HG03442 (cell line): ENCODE results near the gene RAVER1.
A peak's percentile ranks its signal among the peaks of the same experiment; 100 is the strongest.

Source experiments
- ATAC-seq: cut with Tn5 transposase; IDR thresholded peaks from one replicate; pipeline ENCODE4 v1.9.1; 2021; ENCODE audit warnings: mild to moderate bottlenecking, moderate library complexity; ENCODE audit not compliant: unreplicated experiment

RAVER1 gene

DNA sequence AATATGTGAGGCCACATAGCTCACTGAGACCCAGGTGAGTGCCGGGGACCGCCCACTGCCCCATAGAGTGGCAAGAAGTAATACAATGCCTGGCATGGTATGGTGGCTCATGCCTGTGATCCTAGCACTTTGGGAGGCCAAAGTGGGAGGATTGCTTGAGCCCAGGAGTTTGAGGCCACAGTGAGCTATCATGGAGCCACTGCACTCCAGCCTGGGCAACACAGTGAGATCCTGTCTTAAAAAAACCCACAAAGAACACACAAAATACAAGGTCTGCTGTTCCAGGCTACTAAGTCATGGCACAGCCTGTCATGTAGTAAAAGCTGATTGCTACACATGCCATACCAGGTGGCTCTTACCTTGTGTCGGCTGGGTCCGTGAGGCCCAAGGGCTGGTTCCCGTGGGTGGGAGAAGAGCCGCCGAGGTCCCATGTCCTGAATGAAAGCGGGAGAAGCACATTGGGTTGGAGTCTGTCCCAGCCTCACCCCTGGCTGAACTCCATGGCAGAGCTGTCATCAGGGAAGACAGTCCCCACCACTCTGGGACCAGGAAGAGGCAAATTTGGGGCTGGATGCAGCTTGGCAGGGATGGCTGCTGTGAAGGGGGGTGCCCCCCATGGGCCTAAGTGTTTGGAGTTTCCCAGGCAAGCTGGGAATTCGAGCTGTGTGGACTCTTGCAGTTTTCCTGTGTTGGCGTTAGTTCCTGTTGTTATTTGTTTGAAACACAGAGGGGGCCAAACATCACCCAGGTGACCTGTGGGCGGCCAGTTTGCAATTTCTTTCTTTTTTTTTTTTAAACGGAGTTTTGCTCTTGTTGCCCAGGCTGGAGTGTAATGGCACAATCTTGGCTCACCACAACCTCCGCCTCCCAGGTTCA lies 14.3 kb downstream of the RAVER1 start:
- ATAC-seq: no peak

DNA sequence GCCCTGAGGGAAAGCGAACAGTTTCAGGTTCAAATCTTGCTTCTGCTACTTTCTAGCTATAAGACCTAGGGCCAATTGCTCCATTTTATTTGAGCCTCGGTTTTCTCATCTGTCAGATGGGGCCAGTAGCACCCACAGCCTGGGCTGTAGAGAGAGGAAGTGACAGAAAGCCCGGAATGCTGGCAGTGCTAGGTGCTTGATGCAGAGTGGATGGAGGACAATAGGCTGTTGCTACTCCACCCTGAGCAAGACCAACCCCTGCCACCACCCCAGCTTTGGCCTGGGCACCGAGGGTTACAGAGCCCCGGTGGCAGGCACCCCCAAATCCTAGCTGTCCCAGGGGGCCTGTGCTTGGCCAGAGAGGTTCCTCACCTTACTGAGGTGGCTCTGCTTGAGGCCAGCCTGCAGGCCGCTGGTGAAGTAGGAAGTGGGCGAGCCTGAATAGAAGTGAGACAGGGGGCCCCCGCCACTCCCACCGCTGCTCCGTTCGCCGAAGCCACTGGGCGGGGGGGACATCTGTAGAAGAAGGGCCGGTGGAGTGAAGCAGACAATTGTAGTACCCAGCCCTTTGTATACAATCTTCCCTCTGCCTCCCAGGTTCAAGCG lies 15.4 kb downstream of the RAVER1 start:
- ATAC-seq: no peak

DNA sequence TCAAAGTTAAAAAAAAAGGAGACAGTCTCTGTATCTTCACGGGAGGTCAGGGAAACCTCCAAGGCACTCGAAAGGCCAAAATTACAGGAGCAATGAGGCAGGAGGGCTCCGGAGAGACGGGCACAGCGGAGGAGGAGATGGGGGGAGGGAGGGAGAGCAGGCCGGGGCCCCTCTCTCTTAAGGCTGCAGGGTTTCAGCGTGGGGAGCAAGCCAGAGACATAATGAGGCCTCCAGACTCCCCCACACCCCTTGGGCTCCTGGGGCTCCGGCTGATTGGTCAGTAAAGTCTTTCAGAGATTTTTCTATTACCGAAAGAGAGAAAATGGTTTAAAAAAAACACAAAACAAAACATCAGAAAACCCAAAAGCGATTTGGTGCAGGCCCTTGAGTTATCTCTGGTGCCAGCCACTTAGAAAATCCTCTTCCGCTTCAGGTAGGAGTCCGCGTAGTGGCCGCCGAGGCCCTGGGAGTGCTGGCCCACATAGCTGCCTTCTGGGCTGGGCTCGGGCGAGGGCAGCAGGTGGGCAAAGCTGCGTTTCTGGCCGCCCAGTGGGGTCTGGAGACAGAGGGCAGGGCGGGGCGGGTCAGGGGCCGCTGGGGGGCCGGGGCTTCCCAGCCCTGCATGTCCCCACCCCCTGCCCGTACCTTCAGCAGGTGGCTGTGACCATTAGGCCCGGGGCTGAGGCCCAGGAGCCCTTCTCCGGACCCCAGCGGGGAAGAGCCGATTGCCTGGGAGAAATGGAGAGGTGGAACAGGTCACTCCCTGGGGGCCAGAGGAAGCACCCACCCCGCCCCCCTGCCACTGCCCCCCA lies 16.1 kb downstream of the RAVER1 start:
- ATAC-seq: no peak

DNA sequence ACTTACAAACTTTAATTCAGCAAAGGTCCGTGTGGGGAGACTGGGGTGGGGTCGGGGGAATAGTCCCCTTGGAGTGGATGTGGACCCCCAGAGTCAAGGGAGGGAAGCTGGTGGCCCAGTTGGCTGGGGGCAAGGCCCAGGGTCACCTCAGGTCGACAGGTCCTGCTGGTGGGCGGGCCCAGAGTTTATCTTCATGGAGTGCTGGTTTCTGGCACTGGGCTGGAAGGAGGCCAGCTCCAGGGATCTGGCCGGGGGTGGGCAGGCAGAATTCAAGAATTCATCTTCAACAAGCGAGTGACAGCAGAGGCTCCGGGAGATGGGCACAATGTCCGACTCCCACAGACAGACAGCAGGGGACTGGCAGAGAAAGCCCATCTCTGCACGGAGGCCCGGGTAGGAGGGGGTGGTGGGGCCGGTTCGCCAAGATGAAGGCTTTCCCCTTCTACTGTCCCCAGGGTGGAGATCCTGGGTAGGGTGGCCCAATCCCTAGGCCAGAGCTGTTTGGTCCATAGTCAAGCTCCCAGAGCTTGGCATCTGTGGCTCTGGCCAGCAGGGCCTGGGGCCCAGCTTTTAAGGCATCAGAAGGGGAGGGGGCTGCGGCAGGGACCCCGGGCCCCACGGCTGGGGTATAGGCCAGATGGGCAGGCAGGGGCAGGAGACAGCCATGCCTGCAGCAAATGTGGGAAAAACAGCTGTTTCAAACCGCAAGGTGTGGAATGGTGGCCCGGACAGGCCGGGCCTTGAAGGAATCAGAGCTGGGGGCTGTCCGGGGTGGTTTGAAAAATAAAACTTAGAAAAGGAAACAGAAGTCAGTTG lies 16.9 kb downstream of the RAVER1 start:
- ATAC-seq: no peak

DNA sequence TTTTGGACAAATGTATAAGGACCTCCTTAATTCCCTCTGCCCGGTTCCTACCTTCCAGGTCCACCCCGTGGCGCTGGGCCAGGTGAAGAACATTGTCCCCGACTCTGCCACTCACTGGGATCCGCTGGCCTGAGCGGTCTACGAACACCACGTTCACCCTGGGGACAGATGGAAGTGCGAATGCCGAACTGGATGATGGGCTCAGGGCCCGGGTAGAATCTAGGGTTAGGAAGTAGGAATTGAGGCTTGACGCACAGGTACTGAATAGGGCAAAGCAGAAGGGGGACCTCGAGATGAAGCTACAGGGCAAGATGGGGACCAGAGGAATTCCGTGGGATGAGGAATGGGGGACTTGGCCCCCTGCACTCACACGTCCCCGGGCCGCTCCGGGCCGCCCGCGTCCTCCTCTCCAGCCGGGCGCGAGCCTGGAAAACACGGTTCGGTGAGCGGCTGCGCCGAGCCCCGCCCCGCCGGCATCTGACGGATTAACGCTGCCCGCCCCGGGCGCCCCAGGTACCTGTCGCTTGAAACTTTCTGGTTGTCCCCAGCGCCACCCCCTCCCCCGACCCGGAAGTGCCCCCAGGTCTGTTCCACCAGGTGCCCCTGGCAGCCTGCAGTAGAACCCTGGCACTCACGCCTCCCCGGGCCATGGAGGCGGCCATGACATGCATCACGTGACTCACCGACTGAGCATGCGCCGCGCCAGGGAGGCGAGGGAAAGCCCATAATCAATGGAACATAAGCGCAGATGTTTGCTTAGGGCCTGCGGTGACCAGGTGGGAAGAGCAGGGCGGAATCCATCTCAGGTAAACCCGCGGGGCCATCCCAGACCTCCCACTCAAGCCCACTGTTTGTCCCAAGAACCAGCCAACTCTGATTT lies 17.8 kb downstream of the RAVER1 start, which contains the start of gene FDX2:
Gene FDX2 (minus strand): TSS at position 681 of the 880 bp plus-strand sequence. CDS start 19 bp downstream, at position 662.
- peak; percentile 67 for ATAC-seq

DNA sequence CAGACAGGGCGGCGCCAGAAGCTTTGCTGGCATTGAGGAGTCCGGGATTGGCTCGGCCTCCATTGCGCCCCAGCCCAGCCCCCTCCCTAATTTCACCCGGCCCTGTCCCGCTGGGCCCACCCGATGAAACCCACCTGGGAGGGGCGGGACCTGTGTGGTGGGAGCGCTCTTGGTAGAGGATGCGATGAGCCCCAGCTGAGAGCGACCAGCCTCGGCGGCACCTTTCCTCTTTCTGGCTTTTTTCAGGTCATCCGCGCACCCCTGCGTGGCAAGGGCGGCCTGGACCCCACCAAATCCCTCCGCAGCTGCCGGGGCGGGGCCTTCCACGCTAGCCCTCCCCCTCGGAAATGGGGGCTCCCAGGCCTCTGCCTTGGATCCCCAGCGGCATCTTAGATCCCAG lies 23.9 kb downstream of the RAVER1 start, which contains the start of gene ZGLP1:
Gene ZGLP1 (minus strand): TSS at position 393 of the 400 bp plus-strand sequence.
- no peak for ATAC-seq

DNA sequence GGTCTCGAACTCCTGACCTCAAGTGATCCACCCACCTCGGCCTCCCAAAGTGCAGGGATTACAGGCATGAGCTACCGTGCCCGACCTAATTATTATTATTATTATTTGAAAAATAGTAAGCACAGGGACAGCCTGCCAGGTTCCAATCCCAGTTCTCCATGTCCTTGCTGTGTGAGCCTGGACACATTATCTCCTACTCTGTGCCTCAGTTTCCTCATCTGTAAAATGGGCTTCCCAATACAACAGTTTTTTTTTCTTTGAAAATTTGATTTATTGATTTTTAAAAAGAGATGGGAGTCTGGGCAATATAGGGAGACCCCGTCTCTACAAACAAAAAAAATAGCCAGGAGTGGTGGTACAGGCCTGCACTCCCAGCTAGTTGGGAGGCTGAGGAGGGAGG lies 27.0 kb downstream of the RAVER1 start:
- ATAC-seq: no peak

DNA sequence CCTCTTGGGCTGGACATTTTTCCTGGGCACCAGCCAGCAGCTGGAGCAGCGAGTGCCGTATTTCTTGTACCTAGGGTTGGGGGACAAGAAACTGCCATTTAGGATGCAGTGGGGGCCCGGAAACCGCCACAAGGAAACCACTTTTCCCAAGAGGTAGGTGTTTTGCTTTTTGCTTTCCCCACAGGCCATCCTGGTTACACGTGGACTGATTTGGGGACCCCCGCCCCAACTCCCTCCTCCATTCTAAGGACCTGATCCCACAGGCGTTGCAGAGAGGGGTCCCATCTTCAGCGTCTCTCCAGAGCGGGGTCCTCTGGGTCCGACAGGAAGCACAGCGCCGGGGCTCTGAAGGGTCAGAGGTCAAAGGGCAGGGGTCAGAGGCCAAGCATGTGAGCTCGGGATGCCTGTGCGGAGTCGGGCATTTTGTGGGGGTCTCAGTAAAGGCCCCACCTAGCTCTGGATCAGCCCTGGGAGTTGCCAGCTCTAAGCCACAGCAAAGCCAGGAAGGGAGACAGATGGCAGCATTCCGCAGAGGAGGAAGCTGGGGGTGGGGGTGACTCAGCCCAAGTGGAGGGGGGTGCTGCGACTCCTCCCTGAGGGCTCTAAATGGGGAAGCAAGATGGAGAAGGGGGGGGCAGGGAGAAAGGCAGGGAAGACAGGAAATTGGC lies 28.1 kb downstream of the RAVER1 start:
- ATAC-seq: no peak

DNA sequence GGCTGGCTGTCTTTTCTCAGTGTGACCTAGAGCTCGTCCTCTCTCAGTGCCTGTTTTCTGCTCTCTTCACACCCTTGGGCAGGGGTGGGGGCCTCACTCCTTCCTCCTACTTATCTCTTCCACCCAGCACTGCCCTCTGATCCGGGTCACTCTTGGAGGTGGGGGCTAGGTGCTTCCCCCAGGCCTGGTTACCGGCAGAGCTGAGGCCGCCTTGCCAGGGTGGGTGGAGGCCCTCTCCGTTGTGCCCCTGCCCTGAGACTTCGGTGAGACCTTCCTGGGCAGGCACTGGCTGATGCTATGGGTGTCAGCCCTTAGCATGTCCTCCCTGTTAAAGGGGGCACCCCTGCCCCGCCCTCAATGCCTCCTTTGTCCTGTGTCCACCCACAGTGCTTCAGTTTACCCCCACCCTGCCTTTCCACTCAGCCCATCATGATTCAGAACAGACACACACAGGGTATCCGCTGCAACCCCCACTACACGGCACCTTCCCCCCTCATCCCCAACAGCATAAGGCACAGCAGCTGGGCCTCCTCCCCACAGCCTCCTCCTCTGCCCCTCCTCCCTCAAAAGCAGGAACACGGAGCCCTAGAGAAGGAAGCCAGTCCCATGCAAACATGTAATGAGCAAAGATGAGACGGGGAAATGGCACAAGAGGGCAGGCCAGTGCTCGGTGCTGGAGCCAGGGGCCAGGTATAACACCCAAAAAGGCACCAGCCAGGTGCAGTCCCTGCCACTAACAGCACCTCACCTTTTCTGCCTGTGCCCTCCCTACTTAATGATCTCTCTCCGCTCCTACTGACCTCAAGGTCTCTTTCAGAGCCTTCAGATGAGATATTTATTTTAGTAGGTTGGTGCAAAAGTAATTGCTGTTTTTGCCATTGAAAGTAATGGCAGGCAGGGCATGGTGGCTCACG lies 33.5 kb downstream of the RAVER1 start:
- ATAC-seq: no peak

DNA sequence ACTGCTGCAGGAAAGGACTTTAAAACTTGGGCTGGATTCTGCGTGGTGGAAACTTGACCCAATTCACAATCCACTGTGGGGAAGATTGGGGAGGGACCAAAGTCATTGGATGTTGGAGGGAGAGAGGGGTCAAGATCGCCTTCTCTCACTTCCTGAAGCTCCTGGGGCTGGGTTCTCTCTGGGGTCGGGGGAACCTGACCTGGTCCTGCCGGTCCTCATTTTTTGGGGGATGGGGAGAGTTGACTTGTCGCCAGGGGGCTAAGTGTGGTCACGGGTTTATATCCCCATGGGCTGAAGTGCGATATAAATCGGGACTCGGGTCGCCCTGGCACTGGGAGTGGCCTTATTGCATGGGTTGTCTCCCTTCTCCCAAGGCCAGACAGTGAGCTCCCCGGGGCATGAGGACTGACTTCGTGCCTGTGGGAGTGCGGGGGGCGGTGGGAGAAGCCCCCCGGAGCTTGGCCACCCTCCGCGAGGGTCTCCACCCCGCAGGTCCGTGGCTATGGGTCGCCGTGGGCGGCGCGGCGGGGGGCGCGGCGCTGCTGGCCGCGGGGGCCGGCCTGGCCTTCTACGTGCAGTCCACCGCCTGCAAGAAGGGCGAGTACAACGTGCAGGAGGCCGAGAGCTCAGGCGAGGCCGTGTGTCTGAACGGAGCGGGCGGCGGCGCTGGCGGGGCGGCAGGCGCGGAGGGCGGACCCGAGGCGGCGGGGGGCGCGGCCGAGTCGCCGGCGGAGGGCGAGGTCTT lies 37.3 kb downstream of the RAVER1 start:
- no peak for ATAC-seq

DNA sequence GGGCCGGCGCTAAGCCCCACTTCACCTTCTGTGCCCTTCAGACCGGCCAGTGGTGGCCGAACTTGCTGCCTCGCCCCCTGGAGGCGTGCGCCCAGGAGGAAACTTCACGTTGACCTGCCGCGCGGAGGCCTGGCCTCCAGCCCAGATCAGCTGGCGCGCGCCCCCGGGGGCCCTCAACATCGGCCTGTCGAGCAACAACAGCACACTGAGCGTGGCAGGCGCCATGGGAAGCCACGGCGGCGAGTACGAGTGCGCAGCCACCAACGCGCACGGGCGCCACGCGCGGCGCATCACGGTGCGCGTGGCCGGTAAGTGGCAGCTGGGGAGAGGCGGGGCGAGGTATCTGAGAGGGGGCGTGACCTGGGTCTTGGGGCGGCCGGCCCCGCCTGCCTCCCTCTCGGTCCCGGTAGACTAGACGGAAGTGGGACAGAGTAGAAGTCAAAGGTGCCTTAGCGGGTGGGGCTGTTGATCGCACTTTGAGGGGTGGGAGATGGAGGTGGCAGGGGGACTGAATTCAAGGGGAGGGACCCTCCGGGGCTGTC lies 38.0 kb downstream of the RAVER1 start:
- no peak for ATAC-seq

DNA sequence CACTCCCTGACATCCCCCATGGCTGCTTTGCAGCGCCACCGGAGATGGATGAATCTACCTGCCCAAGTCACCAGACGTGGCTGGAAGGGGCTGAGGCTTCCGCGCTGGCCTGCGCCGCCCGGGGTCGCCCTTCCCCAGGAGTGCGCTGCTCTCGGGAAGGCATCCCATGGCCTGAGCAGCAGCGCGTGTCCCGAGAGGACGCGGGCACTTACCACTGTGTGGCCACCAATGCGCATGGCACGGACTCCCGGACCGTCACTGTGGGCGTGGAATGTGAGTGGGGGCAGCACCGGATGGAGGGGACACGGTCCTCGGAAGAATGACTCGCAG lies 39.0 kb downstream of the RAVER1 start:
- ATAC-seq: no peak

DNA sequence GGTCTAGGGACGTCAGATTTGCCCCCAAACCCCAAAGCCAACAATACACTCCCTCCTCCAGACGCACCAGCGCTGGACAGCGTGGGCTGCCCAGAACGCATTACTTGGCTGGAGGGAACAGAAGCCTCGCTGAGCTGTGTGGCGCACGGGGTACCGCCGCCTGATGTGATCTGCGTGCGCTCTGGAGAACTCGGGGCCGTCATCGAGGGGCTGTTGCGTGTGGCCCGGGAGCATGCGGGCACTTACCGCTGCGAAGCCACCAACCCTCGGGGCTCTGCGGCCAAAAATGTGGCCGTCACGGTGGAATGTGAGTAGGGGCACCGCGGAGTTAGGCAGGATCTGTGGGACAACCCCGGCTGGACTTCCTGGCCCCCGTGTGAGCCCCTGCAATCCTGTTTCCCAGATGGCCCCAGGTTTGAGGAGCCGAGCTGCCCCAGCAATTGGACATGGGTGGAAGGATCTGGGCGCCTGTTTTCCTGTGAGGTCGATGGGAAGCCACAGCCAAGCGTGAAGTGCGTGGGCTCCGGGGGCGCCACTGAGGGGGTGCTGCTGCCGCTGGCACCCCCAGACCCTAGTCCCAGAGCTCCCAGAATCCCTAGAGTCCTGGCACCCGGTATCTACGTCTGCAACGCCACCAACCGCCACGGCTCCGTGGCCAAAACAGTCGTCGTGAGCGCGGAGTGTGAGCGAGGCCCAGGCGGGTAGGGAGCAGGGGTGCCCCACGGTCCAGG lies 39.5 kb downstream of the RAVER1 start:
- ATAC-seq: no peak

DNA sequence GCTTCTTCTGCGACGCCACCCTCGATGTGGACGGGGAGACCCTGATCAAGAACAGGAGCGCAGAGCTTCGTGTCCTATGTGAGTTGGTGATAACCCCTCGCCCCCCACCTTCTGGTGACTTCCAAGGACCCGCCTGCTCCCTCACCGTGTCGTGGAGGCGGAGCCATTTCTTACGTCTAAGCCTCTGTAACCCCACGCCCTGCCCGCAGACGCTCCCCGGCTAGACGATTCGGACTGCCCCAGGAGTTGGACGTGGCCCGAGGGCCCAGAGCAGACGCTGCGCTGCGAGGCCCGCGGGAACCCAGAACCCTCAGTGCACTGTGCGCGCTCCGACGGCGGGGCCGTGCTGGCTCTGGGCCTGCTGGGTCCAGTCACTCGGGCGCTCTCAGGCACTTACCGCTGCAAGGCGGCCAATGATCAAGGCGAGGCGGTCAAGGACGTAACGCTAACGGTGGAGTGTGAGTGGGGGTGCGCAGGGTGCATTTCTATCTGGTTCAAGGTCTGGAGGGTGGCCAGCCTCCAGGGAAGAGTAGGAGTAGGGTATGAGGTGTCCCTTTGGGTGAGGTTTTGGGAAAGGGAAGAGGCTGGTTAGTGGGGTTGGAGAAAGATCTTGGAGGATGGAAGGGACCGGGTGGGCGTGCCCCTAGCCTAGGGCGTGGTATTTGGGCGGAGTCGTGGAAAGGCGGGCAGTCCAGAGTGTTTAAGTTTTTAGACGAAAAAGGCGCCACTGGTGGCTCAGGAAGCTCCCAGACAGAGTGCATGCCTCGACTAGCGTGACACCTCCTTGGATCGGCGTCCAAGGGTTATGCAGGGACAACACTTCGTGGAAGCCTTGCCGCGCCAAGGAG lies 40.3 kb downstream of the RAVER1 start:
- no peak for ATAC-seq

DNA sequence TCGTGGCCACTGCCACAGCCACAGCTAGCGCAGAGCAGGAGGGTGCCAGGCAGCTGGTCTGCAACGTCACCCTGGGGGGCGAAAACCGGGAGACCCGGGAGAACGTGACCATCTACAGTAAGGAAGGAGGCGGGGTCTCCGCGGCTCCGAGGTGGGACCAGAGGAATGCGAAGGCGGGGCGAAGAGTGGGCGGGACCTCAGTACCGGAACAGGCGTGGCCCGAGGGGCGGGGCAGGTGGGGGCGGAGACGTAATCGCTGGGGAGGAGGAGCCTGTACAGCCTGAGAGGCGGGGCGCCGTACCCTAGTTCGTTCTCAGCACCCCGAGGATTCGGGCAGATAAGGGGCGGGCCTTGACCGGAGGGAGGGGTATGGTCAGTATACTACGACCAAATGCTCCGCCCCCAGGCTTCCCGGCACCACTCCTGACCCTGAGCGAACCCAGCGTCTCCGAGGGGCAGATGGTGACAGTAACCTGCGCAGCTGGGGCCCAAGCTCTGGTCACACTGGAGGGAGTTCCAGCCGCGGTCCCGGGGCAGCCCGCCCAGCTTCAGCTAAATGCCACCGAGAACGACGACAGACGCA lies 41.0 kb downstream of the RAVER1 start:
- peak; percentile 35 for ATAC-seq
